Prostate gland (tissue), 2 donors: ENCODE measurements around the gene CDH5. TPM values are rescaled to one million over a fixed set of nuclear protein-coding genes. Genes with fewer than 3 reads are reported as not detected.

ENCODE experiments used
- DNase-seq: peaks from one replicate; pipeline ENCODE4 v3.0.0-alpha.2; 2019; ENCODE audit warnings: low spot score
- H3K27ac ChIP-seq, 2 donors: fragments of 200-600 bp; sonication (generic); 2 replicates each; pipeline ENCODE4 v1.5.1; 2017 to 2019
- H3K27me3 ChIP-seq: fragments of 200-600 bp; sonication (generic); replicated peaks from 2 replicates; pipeline ENCODE4 v1.5.1; 2019; ENCODE audit not compliant: insufficient read depth
- H3K36me3 ChIP-seq, 2 donors: fragments of 200-600 bp; sonication (generic); 1 replicate in 1 of 2; 2 replicates in 1 of 2; pipeline versions ENCODE4 v1.5.1 to v1.8.1; 2017 to 2019
- H3K4me1 ChIP-seq: fragments of 200-600 bp; sonication (generic); replicated peaks from 2 replicates; pipeline ENCODE4 v1.5.1; 2019
- H3K4me3 ChIP-seq, 2 donors: fragments of 200-600 bp; sonication (generic); 2 replicates each; pipeline ENCODE4 v1.5.1; 2017 to 2019
- H3K9me3 ChIP-seq: fragments of 200-600 bp; sonication (generic); 2 replicates; pipeline ENCODE4 v1.5.1; 2017
- CTCF ChIP-seq, 4 experiments: fragments of 200-600 bp in 2 of 4; fragments of 450-650 bp in 2 of 4; sonication (generic) in 2 of 4; IDR thresholded peaks; 1 replicate in 3 of 4; 2 replicates in 1 of 4; pipeline ENCODE4 v1.5.1; 2016 to 2019; ENCODE audit warnings: antibody characterized with exemption in 4 of 4, mild to moderate bottlenecking in 2 of 4, moderate library complexity in 2 of 4
- POLR2A ChIP-seq: fragments of 450-650 bp; IDR thresholded peaks from one replicate; pipeline ENCODE4 v1.6.1; 2016; ENCODE audit warnings: antibody characterized with exemption, mild to moderate bottlenecking
- POLR2AphosphoS5 ChIP-seq: sonication (generic); formaldehyde crosslinking; IDR thresholded peaks from one replicate; pipeline ENCODE4 v1.6.1; 2017; ENCODE audit warnings: antibody characterized with exemption
- WGBS: methylation state at CpG from one replicate; pipeline ENCODE4 v1.1.5; 2018; 5-methylcytosine and 5-hydroxymethylcytosine counted together
- intact Hi-C: fragments of 100-400 bp; cut with DNase I; formaldehyde crosslinking; loops from one replicate; pipeline ENCODE4 v1.14.2; 2022
- total RNA-seq, 2 donors: library from RNA; depleted of rRNA; stranded (reverse); fragments of >200 nt; gene quantifications; one replicate each; pipeline ENCODE4 v1.1.0, GENCODE V29; 2016

CDH5 gene
- total RNA-seq, 2 donors from 2014 or later, result 8.0 to 20.8 TPM

- 65% methylated on average over 9 of the region's 9 CpGs for WGBS
- Histone ChIP-seq H3K4me3 (no peak overlapping the region), H3K36me3 (no peaks in the 10 kb centered on the region), H3K27me3 (peaks cover 3% of the 10 kb centered on the region), H3K27ac (no peak overlapping the region), H3K4me1 (no peaks in the 10 kb centered on the region), H3K9me3 (no peaks in the 10 kb centered on the region)
- no peak for DNase-seq
- intact Hi-C loops, result no loop called here
- peak in 1 of 4 experiments; percentile 15 for TF ChIP-seq CTCF (IDR thresholded peaks at IDR 0.05)
- TF ChIP-seq POLR2A, result no peak
These were observed 24.1 kb upstream of the CDH5 start for GRCh38 chr16:66342294-66342900.

- 55% methylated on average over 14 of the region's 14 CpGs for WGBS
- no peaks in the 10 kb centered on the region for H3K4me1 ChIP-seq
- H3K4me3 ChIP-seq, result no peak overlapping the region
- no peak for TF ChIP-seq POLR2AphosphoS5
- peak; percentile 55 to 65 (median 58) for TF ChIP-seq CTCF (IDR thresholded peaks at IDR 0.05)
- intact Hi-C loops, result no loop called here
- H3K27ac ChIP-seq, result no peak overlapping the region
- DNase-seq, result no peak
- H3K9me3 ChIP-seq, result no peaks in the 10 kb centered on the region
- peaks cover 3% of the 10 kb centered on the region for H3K27me3 ChIP-seq
- no peaks in the 10 kb centered on the region for H3K36me3 ChIP-seq
These were observed 21.9 kb upstream of the CDH5 start for GRCh38 chr16:66344533-66345145.

- no peaks in the 10 kb centered on the region for H3K4me1 ChIP-seq
- 79% methylated on average over 2 of the region's 2 CpGs for WGBS
- H3K9me3 ChIP-seq, result no peaks in the 10 kb centered on the region
- intact Hi-C loops, result no loop called here
- no peak overlapping the region for H3K27ac ChIP-seq
- no peak overlapping the region for H3K4me3 ChIP-seq
- H3K36me3 ChIP-seq, result no peaks in the 10 kb centered on the region
- DNase-seq, result no peak
- TF ChIP-seq POLR2AphosphoS5 (no peak), CTCF (IDR thresholded peaks at IDR 0.05) (no peak), POLR2A (no peak)
- H3K27me3 ChIP-seq, result peaks cover 3% of the 10 kb centered on the region
These were observed 20.3 kb upstream of the CDH5 start for GRCh38 chr16:66346221-66346620.

- DNase-seq, result no peak
- Histone ChIP-seq H3K27me3 (no peaks in the 10 kb centered on the region), H3K4me1 (no peaks in the 10 kb centered on the region), H3K36me3 (no peaks in the 10 kb centered on the region), H3K27ac (no peak overlapping the region), H3K9me3 (no peaks in the 10 kb centered on the region), H3K4me3 (no peak overlapping the region)
- TF ChIP-seq POLR2A, result no peak
- intact Hi-C loops, result no loop called here
- 92% methylated on average over 2 of the region's 2 CpGs for WGBS
These were observed 14.2 kb upstream of the CDH5 start for GRCh38 chr16:66352304-66352703.

GRCh38 chr16:66353055-66353454 is 13.4 kb upstream of the CDH5 start:
- WGBS, result 74% methylated on average over 5 of the region's 5 CpGs
- intact Hi-C loops, result no loop called here

More at GRCh38 chr16:66353055-66353454, 13.4 kb upstream of the CDH5 start:
- DNase-seq, result no peak
- no peak for TF ChIP-seq CTCF (IDR thresholded peaks at IDR 0.05)
- TF ChIP-seq POLR2A, result no peak
- no peak for TF ChIP-seq POLR2AphosphoS5
- Histone ChIP-seq H3K27ac (no peak overlapping the region), H3K27me3 (no peaks in the 10 kb centered on the region), H3K4me1 (no peaks in the 10 kb centered on the region), H3K36me3 (no peaks in the 10 kb centered on the region), H3K4me3 (no peak overlapping the region), H3K9me3 (no peaks in the 10 kb centered on the region)
